ENCODE measurements around the gene CRP. TPM values are rescaled to one million over a fixed set of nuclear protein-coding genes. Genes with fewer than 3 reads are reported as not detected.

CRP gene
- not detected for polyA plus RNA-seq (2013, experiment 1 of 2)
- not detected for polyA plus RNA-seq (2013, experiment 2 of 2)

- Histone ChIP-seq H3K9me3 (ENCODE audit: insufficient read depth, low read depth, low read length) (peaks cover 16% of the 10 kb centered on the region), H3K36me3 (ENCODE audit: insufficient read depth, low read length) (no peaks in the 10 kb centered on the region), H3K4me1 (ENCODE audit: insufficient read depth, low read length) (no peaks in the 10 kb centered on the region), H3K27ac (ENCODE audit: low read depth, low read length) (no peak within 1 kb of the TSS), H3K4me3 (ENCODE audit: low read length) (no peak within 1 kb of the TSS), H3K9ac (ENCODE audit: low read depth, low read length) (no peak within 1 kb of the TSS), H3K27me3 (ENCODE audit: insufficient read depth, low read length) (no peaks in the 10 kb centered on the region)
- 88% methylated on average over 4 of the region's 6 CpGs for WGBS
Measured at GRCh38 chr1:159714529-159714928, at the start of gene CRP. Gene CRP, minus strand, starts transcription at chr1:159714589. Its CDS starts 104 bp downstream, at chr1:159714485.

- Histone ChIP-seq H3K4me3 (ENCODE audit: low read length) (no peak overlapping the region), H3K9ac (ENCODE audit: low read depth, low read length) (no peak overlapping the region), H3K4me1 (ENCODE audit: insufficient read depth, low read length) (no peaks in the 10 kb centered on the region; the same call in 1 of the 2 replicates), H3K36me3 (ENCODE audit: insufficient read depth, low read length) (no peaks in the 10 kb centered on the region), H3K27me3 (ENCODE audit: insufficient read depth, low read length) (no peaks in the 10 kb centered on the region), H3K9me3 (ENCODE audit: insufficient read depth, low read depth, low read length) (no peaks in the 10 kb centered on the region), H3K27ac (ENCODE audit: low read depth, low read length) (no peak overlapping the region)
- no CpG with 5 or more reads among the region's 1 CpG for WGBS
Measured at GRCh38 chr1:159763686-159764085, 49.3 kb upstream of the CRP start.

DNA sequence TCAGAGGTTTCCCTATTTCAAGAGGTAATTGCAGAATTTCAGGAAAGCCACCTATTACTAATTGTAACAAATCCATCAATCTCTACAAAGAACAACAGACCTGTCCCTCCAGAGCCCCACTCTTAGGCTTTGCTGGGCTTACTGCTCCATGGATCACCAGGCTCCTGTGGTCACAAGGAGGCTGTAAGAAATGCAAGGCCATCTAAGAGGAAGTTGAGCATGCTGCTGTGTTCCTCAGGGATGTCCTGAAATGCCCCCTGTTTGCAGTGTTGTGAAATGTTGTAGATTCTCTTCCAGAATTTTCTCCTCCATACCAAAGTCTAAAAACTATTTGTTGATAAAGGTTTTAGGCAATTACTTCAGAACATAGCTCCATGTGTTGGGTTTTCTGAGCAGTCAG is 42.0 kb upstream of the CRP start:
- Histone ChIP-seq H3K27me3 (ENCODE audit: insufficient read depth, low read length) (no peaks in the 10 kb centered on the region), H3K36me3 (ENCODE audit: insufficient read depth, low read length) (no peaks in the 10 kb centered on the region), H3K9ac (ENCODE audit: low read depth, low read length) (no peak overlapping the region), H3K9me3 (ENCODE audit: insufficient read depth, low read depth, low read length) (no peaks in the 10 kb centered on the region), H3K4me1 (ENCODE audit: insufficient read depth, low read length) (no peaks in the 10 kb centered on the region), H3K4me3 (ENCODE audit: low read length) (no peak overlapping the region), H3K27ac (ENCODE audit: low read depth, low read length) (no peak overlapping the region)

DNA sequence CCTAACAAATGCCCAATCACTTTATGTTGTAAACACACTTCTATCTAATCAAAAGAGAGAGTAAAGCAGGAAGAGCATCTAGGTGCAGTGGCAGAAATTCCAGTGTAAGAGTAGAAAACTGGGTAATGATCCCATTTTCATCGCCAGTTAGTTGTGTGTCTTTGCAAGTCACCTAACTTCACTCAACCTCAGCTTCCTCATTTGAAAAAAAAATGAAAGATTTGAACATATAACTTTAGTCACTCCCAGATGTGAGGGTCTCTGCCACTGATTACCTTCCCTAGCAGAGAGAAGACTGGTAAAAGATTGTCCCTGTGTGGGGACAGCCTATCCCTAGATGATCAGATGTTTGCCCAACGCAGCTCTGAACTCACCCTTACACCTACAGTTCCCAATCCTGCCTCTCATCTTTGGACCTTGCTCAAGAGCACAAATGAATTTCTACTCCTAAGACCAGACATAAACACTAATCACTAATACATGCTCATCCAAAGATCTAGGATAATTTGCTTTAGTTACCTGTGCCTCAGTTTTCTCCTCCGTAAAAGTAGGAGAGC is 41.1 kb upstream of the CRP start:
- Histone ChIP-seq H3K27me3 (ENCODE audit: insufficient read depth, low read length) (no peaks in the 10 kb centered on the region), H3K36me3 (ENCODE audit: insufficient read depth, low read length) (no peaks in the 10 kb centered on the region), H3K9ac (ENCODE audit: low read depth, low read length) (no peak overlapping the region), H3K4me3 (ENCODE audit: low read length) (no peak overlapping the region), H3K27ac (ENCODE audit: low read depth, low read length) (no peak overlapping the region), H3K9me3 (ENCODE audit: insufficient read depth, low read depth, low read length) (no peaks in the 10 kb centered on the region), H3K4me1 (ENCODE audit: insufficient read depth, low read length) (no peaks in the 10 kb centered on the region)
- WGBS, result 90% methylated on average over 1 of the region's 3 CpGs

DNA sequence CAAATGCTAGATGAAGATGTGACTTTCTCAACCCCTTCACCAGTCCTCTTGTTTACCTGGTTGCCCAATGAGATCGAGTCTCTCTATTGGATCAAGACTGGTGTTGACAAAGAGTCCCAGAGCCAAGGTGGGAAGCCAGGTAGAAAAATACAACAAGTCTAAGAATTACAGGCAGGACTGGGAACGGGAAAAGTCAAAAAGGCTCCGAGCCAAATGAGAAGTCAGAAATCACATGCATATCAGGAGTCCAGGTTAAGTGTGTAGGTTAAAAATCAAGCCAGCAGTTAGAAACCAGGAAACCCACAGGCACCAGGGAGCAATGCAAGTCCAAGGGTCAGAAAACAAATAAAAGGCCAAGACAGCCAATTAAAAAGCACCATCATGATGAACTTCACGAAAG is 39.0 kb upstream of the CRP start:
- H3K36me3 ChIP-seq (ENCODE audit: insufficient read depth, low read length), result no peaks in the 10 kb centered on the region
- no peaks in the 10 kb centered on the region for H3K4me1 ChIP-seq (ENCODE audit: insufficient read depth, low read length)
- WGBS, result 89% methylated on average over 4 of the region's 4 CpGs
- H3K9ac ChIP-seq (ENCODE audit: low read depth, low read length), result no peak overlapping the region
- no peak overlapping the region for H3K4me3 ChIP-seq (ENCODE audit: low read length)
- H3K9me3 ChIP-seq (ENCODE audit: insufficient read depth, low read depth, low read length), result no peaks in the 10 kb centered on the region
- H3K27me3 ChIP-seq (ENCODE audit: insufficient read depth, low read length), result no peaks in the 10 kb centered on the region
- no peak overlapping the region for H3K27ac ChIP-seq (ENCODE audit: low read depth, low read length)

DNA sequence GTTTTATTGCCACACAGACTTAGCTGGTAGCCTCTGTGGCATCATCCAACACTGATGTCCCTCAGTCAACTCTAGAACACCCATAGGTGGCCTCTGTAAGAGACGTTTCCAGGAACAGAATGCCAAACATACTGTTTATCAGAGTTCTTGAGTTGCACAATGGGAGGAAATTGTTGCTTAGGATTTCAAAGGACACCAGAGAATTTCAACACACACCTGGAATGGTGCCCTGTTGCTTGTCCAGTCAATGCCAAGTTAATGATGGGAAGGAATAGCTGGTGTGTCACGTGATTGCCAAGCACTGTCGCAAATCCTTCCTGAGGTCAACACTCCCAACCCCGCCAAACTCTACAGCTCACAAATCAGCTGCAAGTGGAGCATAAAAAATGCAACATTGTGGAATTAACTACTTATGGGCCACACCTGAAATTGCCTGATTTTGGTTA is 37.8 kb upstream of the CRP start:
- Histone ChIP-seq H3K9me3 (ENCODE audit: insufficient read depth, low read depth, low read length) (no peaks in the 10 kb centered on the region), H3K27ac (ENCODE audit: low read depth, low read length) (no peak overlapping the region), H3K4me1 (ENCODE audit: insufficient read depth, low read length) (no peaks in the 10 kb centered on the region), H3K4me3 (ENCODE audit: low read length) (no peak overlapping the region), H3K27me3 (ENCODE audit: insufficient read depth, low read length) (no peaks in the 10 kb centered on the region), H3K9ac (ENCODE audit: low read depth, low read length) (no peak overlapping the region), H3K36me3 (ENCODE audit: insufficient read depth, low read length) (no peaks in the 10 kb centered on the region)
- 92% methylated on average over 4 of the region's 4 CpGs for WGBS

DNA sequence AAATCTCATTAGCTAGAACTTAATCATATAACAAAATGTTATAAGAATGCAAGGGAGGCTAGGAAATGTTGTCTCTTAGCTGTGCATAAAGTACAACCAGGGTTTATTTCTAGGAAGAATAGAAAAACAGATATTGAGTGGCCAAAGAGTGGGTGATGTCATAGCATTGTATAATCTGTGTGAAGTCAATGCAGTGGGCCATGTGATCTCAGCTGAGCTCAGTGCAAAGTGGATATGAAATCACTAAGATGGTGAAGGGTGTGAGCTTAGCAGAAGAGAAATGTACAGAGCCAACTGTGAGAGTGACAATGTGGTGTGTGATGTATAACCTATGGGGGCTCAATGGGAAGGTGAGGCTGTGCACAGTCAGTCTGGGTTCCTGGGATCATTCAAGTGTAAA is 36.6 kb upstream of the CRP start:
- Histone ChIP-seq H3K4me3 (ENCODE audit: low read length) (no peak overlapping the region), H3K36me3 (ENCODE audit: insufficient read depth, low read length) (no peaks in the 10 kb centered on the region), H3K27ac (ENCODE audit: low read depth, low read length) (no peak overlapping the region), H3K27me3 (ENCODE audit: insufficient read depth, low read length) (no peaks in the 10 kb centered on the region), H3K9me3 (ENCODE audit: insufficient read depth, low read depth, low read length) (no peaks in the 10 kb centered on the region), H3K4me1 (ENCODE audit: insufficient read depth, low read length) (no peaks in the 10 kb centered on the region), H3K9ac (ENCODE audit: low read depth, low read length) (no peak overlapping the region)

DNA sequence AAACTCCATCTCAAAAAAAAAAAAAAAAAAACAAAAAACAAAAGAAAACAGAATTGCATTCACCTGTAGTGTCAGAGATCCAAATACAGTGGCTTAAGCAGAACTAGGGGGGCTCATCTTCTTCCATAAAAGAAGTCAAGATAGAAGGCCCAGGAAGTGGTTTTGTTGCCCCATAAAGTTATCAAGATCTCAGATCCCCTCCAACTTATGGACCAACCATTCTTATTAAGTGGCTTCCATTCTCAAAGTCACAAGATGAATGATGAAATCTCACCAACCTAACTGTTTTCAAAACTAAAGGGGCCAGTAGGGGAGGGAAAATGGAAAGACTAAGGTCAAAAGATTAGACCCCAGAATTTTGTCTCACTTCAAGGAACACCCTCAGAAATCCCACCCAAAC is 36.2 kb upstream of the CRP start:
- Histone ChIP-seq H3K36me3 (ENCODE audit: insufficient read depth, low read length) (no peaks in the 10 kb centered on the region), H3K4me1 (ENCODE audit: insufficient read depth, low read length) (no peaks in the 10 kb centered on the region), H3K9me3 (ENCODE audit: insufficient read depth, low read depth, low read length) (no peaks in the 10 kb centered on the region), H3K4me3 (ENCODE audit: low read length) (no peak overlapping the region), H3K9ac (ENCODE audit: low read depth, low read length) (no peak overlapping the region), H3K27me3 (ENCODE audit: insufficient read depth, low read length) (no peaks in the 10 kb centered on the region), H3K27ac (ENCODE audit: low read depth, low read length) (no peak overlapping the region)

DNA sequence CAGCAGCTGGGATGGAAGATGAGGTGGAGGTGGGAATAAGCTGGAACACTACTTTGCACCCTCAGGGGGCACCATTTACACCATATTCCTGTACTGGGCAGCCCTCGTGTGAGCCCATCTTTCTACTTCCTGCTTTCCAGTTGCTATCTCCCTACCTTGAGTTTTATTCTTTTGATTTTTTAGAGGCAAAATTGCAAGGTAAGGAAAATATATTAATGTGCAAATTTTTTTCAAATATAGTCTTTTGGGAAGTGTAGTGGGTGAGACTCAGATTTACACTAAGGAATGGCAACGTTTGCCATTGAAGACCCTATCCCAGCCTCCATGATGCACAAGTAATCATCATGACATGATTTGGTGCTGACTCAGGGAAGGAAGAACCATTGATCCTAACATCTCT is 35.2 kb upstream of the CRP start:
- 83% methylated on average over 1 of the region's 2 CpGs for WGBS

DNA sequence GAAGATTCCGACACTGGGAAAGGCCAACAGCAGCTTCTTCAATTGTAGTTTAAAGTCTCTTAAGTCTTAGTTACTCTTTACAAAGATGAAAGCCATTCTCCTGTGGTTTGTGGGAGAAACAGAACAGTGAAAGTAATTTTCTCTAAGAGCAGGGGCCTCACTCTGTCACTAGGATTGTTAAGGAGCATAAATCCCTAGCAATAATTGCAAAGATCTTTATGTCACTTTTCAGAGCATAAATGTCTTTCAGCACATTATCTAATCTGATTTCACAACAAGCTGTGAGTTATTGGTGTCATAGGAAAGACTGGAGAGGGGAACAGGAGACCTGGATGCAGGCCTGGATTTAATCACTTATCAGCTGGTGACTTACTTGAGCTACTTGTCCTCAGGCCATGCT is 34.0 kb upstream of the CRP start:
- Histone ChIP-seq H3K9ac (ENCODE audit: low read depth, low read length) (no peak overlapping the region), H3K9me3 (ENCODE audit: insufficient read depth, low read depth, low read length) (no peaks in the 10 kb centered on the region), H3K27me3 (ENCODE audit: insufficient read depth, low read length) (no peaks in the 10 kb centered on the region), H3K27ac (ENCODE audit: low read depth, low read length) (no peak overlapping the region), H3K36me3 (ENCODE audit: insufficient read depth, low read length) (no peaks in the 10 kb centered on the region), H3K4me3 (ENCODE audit: low read length) (no peak overlapping the region), H3K4me1 (ENCODE audit: insufficient read depth, low read length) (no peaks in the 10 kb centered on the region)
- WGBS, result 91% methylated on average over 1 of the region's 1 CpG

More for the DNA sequence above, 35.2 kb upstream of the CRP start:
- H3K27me3 ChIP-seq (ENCODE audit: insufficient read depth, low read length), result no peaks in the 10 kb centered on the region
- no peaks in the 10 kb centered on the region for H3K9me3 ChIP-seq (ENCODE audit: insufficient read depth, low read depth, low read length)
- no peak overlapping the region for H3K4me3 ChIP-seq (ENCODE audit: low read length)
- no peaks in the 10 kb centered on the region for H3K4me1 ChIP-seq (ENCODE audit: insufficient read depth, low read length)
- H3K9ac ChIP-seq (ENCODE audit: low read depth, low read length), result no peak overlapping the region
- no peaks in the 10 kb centered on the region for H3K36me3 ChIP-seq (ENCODE audit: insufficient read depth, low read length)
- no peak overlapping the region for H3K27ac ChIP-seq (ENCODE audit: low read depth, low read length)

GRCh38 chr1:159746666-159747065 is 32.3 kb upstream of the CRP start:
- H3K27me3 ChIP-seq (ENCODE audit: insufficient read depth, low read length), result no peaks in the 10 kb centered on the region
- H3K9ac ChIP-seq (ENCODE audit: low read depth, low read length), result no peak overlapping the region
- H3K27ac ChIP-seq (ENCODE audit: low read depth, low read length), result no peak overlapping the region
- H3K4me3 ChIP-seq (ENCODE audit: low read length), result no peak overlapping the region
- H3K36me3 ChIP-seq (ENCODE audit: insufficient read depth, low read length), result no peaks in the 10 kb centered on the region
- H3K4me1 ChIP-seq (ENCODE audit: insufficient read depth, low read length), result no peaks in the 10 kb centered on the region
- WGBS, result 89% methylated on average over 2 of the region's 3 CpGs
- no peaks in the 10 kb centered on the region for H3K9me3 ChIP-seq (ENCODE audit: insufficient read depth, low read depth, low read length)

All from HUES64 (cell line).